DOHH2 (cell line): ENCODE results near the gene VSIG1.

ENCODE experiments used
- CTCF ChIP-seq: fragments of 200-600 bp; sonication (generic); IDR thresholded peaks from one replicate; pipeline ENCODE4 v1.5.1; 2014; ENCODE audit warnings: antibody characterized with exemption, mild to moderate bottlenecking, low read depth, low read length; ENCODE audit not compliant: poor library complexity, severe bottlenecking
- EZH2phosphoT487 ChIP-seq: fragments of 200-600 bp; sonication (generic); IDR thresholded peaks from 2 replicates; pipeline ENCODE4 v1.6.1; 2017; ENCODE audit warnings: borderline replicate concordance, mild to moderate bottlenecking, antibody characterized with exemption, low read length, moderate library complexity, mixed read lengths

GRCh38 chrX:108070891-108071290 lies 26.0 kb downstream of the VSIG1 start:
- TF ChIP-seq CTCF (no peak), EZH2phosphoT487 (no peak)
